Liver (tissue), 9 donors: ENCODE measurements around the gene RARG. TPM values are rescaled to one million over a fixed set of nuclear protein-coding genes. Genes with fewer than 3 reads are reported as not detected.

Source experiments
- DNase-seq: peaks from one replicate; pipeline ENCODE4 v3.0.0-alpha.2; 2017; ENCODE audit warnings: low spot score
- H3K27ac ChIP-seq, 2 donors: one replicate each; pipeline ENCODE4 v1.7.0; 2013; ENCODE audit warnings: inconsistent platforms in 2 of 2, low read length in 2 of 2, control low read depth in 1 of 2, low read depth in 1 of 2, mild to moderate bottlenecking in 1 of 2
- H3K27me3 ChIP-seq, 4 donors: one replicate each; pipeline versions ENCODE4 v1.6.1 to v1.7.0; 2013; ENCODE audit warnings: low read length in 3 of 4, inconsistent platforms in 1 of 4, mild to moderate bottlenecking in 1 of 4, moderate library complexity in 1 of 4; ENCODE audit not compliant: control insufficient read depth in 4 of 4, insufficient read depth in 4 of 4
- H3K36me3 ChIP-seq, 4 donors: one replicate each; pipeline versions ENCODE4 v1.6.1 to v1.7.0; 2013; ENCODE audit warnings: low read length in 3 of 4, mild to moderate bottlenecking in 3 of 4, low read depth in 1 of 4, moderate library complexity in 1 of 4; ENCODE audit not compliant: control insufficient read depth in 4 of 4, insufficient read depth in 3 of 4
- H3K4me1 ChIP-seq, 4 donors: one replicate each; pipeline versions ENCODE4 v1.6.1 to v1.7.0; 2013; ENCODE audit warnings: low read length in 3 of 4, mild to moderate bottlenecking in 3 of 4, moderate library complexity in 1 of 4; ENCODE audit not compliant: control insufficient read depth in 4 of 4, insufficient read depth in 4 of 4
- H3K4me3 ChIP-seq, 3 donors: one replicate each; pipeline versions ENCODE4 v1.6.1 to v1.7.0; 2013; ENCODE audit warnings: low read length in 3 of 3, control low read depth in 1 of 3, low read depth in 1 of 3, mild to moderate bottlenecking in 1 of 3
- H3K9ac ChIP-seq, 2 donors: one replicate each; pipeline ENCODE4 v1.7.0; 2013; ENCODE audit warnings: low read length in 2 of 2, mild to moderate bottlenecking in 2 of 2, moderate library complexity in 2 of 2, control low read depth in 1 of 2, low read depth in 1 of 2
- H3K9me3 ChIP-seq, 4 donors: one replicate each; pipeline versions ENCODE4 v1.6.1 to v1.7.0; 2013; ENCODE audit warnings: low read length in 3 of 4; ENCODE audit not compliant: control insufficient read depth in 4 of 4
- ATF3 ChIP-seq: IDR thresholded peaks from 2 replicates; pipeline ENCODE4 v1.6.1; 2016; ENCODE audit warnings: antibody characterized with exemption
- EGR1 ChIP-seq, 2 donors: IDR thresholded peaks; 2 replicates each; pipeline ENCODE4 v1.6.1; 2016 to 2018; ENCODE audit warnings: antibody characterized with exemption in 2 of 2, low read depth in 2 of 2
- GABPA ChIP-seq, 2 donors: IDR thresholded peaks in 1 of 2; conservative IDR thresholded peaks in 1 of 2; 2 replicates each; pipeline ENCODE4 v1.6.1; 2016; ENCODE audit warnings: antibody characterized with exemption in 2 of 2, mild to moderate bottlenecking in 1 of 2, moderate library complexity in 1 of 2
- HNF4A ChIP-seq, 2 donors: conservative IDR thresholded peaks; 2 replicates each; pipeline ENCODE4 v1.6.1; 2016; ENCODE audit warnings: antibody characterized with exemption in 2 of 2, mild to moderate bottlenecking in 2 of 2
- MAX ChIP-seq: IDR thresholded peaks from 2 replicates; pipeline ENCODE4 v1.6.1; 2016; ENCODE audit warnings: antibody characterized with exemption
- NR2F2 ChIP-seq: IDR thresholded peaks from 2 replicates; pipeline ENCODE4 v1.6.1; 2016; ENCODE audit warnings: antibody characterized with exemption
- RXRA ChIP-seq, 2 donors: IDR thresholded peaks; 2 replicates each; pipeline ENCODE4 v1.6.1; 2017 to 2018; ENCODE audit warnings: antibody characterized with exemption in 2 of 2, mild to moderate bottlenecking in 1 of 2
- SP1 ChIP-seq: IDR thresholded peaks from 2 replicates; pipeline ENCODE4 v1.6.1; 2018; ENCODE audit warnings: antibody characterized with exemption, mild to moderate bottlenecking
- WGBS: extraction: QIAGEN DNeasy Blood & Tissue Kit; methylation state at CpG from one replicate; pipeline ENCODE4 v1.1.7; 2013; 5-methylcytosine and 5-hydroxymethylcytosine counted together
- polyA plus RNA-seq, 2 donors: library from polyadenylated mRNA; stranded (reverse) in 1 of 2; unstranded in 1 of 2; fragments of 200-250 nt in 1 of 2; fragments of >200 nt in 1 of 2; fragmentation: Nextera tagmentation in 1 of 2; extraction: Ambion mirVana in 1 of 2; gene quantifications; one replicate each; pipeline versions ENCODE4 v1.2.1 to v1.2.3, GENCODE V29; 2013 to 2015
- total RNA-seq, 2 donors: library from RNA; depleted of rRNA; stranded (reverse); fragments of >200 nt; gene quantifications; one replicate each; pipeline ENCODE4 v1.2.3, GENCODE V29; 2014
- TF ChIP-seq, protein P1 (sequence below): fragments of 150-350 bp; IDR thresholded peaks from 2 replicates; pipeline ENCODE4 v1.5.1; 2017; ENCODE audit warnings: improper control_type of control experiment, low read depth, low read length; ENCODE audit not compliant: missing input control
- TF ChIP-seq, protein P2 (sequence below): IDR thresholded peaks from 2 replicates; pipeline ENCODE4 v1.6.1; 2016; ENCODE audit warnings: antibody characterized with exemption, mild to moderate bottlenecking
- donor health status: healthy.
- donor health status: healthy.
- donor health status: healthy.
- donor health status: healthy.
- donor health status: healthy.

RARG gene
- total and polyA plus RNA-seq, 4 donors = 1.7 to 3.1 (median 2.7) TPM

- no peaks in the 10 kb centered on the region for H3K9me3 ChIP-seq
- no peak overlapping the region for H3K9ac ChIP-seq
- peaks cover 0 to 15% (median 0%) of the 10 kb centered on the region in 4 donors for H3K27me3 ChIP-seq
- no peak for DNase-seq
- WGBS = 83% methylated on average over 9 of the region's 9 CpGs
- H3K4me3 ChIP-seq = no peak overlapping the region
- TF ChIP-seq, protein P1, sequence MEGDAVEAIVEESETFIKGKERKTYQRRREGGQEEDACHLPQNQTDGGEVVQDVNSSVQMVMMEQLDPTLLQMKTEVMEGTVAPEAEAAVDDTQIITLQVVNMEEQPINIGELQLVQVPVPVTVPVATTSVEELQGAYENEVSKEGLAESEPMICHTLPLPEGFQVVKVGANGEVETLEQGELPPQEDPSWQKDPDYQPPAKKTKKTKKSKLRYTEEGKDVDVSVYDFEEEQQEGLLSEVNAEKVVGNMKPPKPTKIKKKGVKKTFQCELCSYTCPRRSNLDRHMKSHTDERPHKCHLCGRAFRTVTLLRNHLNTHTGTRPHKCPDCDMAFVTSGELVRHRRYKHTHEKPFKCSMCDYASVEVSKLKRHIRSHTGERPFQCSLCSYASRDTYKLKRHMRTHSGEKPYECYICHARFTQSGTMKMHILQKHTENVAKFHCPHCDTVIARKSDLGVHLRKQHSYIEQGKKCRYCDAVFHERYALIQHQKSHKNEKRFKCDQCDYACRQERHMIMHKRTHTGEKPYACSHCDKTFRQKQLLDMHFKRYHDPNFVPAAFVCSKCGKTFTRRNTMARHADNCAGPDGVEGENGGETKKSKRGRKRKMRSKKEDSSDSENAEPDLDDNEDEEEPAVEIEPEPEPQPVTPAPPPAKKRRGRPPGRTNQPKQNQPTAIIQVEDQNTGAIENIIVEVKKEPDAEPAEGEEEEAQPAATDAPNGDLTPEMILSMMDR = no peak
- TF ChIP-seq, protein P2, sequence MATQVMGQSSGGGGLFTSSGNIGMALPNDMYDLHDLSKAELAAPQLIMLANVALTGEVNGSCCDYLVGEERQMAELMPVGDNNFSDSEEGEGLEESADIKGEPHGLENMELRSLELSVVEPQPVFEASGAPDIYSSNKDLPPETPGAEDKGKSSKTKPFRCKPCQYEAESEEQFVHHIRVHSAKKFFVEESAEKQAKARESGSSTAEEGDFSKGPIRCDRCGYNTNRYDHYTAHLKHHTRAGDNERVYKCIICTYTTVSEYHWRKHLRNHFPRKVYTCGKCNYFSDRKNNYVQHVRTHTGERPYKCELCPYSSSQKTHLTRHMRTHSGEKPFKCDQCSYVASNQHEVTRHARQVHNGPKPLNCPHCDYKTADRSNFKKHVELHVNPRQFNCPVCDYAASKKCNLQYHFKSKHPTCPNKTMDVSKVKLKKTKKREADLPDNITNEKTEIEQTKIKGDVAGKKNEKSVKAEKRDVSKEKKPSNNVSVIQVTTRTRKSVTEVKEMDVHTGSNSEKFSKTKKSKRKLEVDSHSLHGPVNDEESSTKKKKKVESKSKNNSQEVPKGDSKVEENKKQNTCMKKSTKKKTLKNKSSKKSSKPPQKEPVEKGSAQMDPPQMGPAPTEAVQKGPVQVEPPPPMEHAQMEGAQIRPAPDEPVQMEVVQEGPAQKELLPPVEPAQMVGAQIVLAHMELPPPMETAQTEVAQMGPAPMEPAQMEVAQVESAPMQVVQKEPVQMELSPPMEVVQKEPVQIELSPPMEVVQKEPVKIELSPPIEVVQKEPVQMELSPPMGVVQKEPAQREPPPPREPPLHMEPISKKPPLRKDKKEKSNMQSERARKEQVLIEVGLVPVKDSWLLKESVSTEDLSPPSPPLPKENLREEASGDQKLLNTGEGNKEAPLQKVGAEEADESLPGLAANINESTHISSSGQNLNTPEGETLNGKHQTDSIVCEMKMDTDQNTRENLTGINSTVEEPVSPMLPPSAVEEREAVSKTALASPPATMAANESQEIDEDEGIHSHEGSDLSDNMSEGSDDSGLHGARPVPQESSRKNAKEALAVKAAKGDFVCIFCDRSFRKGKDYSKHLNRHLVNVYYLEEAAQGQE = no peak
- TF ChIP-seq EGR1 (IDR thresholded peaks at IDR 0.05; ENCODE audit: low read depth in 2 of 2) (no peak), HNF4A (conservative IDR thresholded peaks at IDR 0.05) (no peak), GABPA (IDR thresholded peaks at IDR 0.05 in 1 of 2, conservative IDR thresholded peaks at IDR 0.05 in 1 of 2) (no peak), MAX (no peak), ATF3 (no peak), SP1 (no peak), RXRA (IDR thresholded peaks at IDR 0.05) (no peak), NR2F2 (no peak)
- no peak overlapping the region for H3K27ac ChIP-seq
- H3K4me1 ChIP-seq = peaks cover 0 to 4% (median 2%) of the 10 kb centered on the region in 4 donors
- no peaks in the 10 kb centered on the region for H3K36me3 ChIP-seq
Measured at GRCh38 chr12:53235742-53236442, 3.9 kb upstream of the RARG start.

GRCh38 chr12:53235164-53235563, 3.2 kb upstream of the RARG start:
- Histone ChIP-seq H3K4me1 (peaks cover 0 to 4% (median 2%) of the 10 kb centered on the region in 4 donors), H3K9ac (no peak overlapping the region), H3K4me3 (no peak overlapping the region), H3K27ac (no peak overlapping the region), H3K9me3 (no peaks in the 10 kb centered on the region), H3K27me3 (peaks cover 0 to 15% (median 0%) of the 10 kb centered on the region in 4 donors), H3K36me3 (no peaks in the 10 kb centered on the region)
- WGBS = 71% methylated on average over 3 of the region's 3 CpGs
- no peak for TF ChIP-seq MAX
- TF ChIP-seq, protein P2 = no peak
- TF ChIP-seq, protein P1 = no peak
- no peak for DNase-seq
